PC-3 (cell line): ENCODE measurements around the gene MUC12. TPM values are rescaled to one million over a fixed set of nuclear protein-coding genes. Genes with fewer than 3 reads are reported as not detected.

Experiments used
- ATAC-seq: fragments of 200-7000 bp; cut with Tn5 transposase; 2 replicates; pipeline ENCODE4 v1.9.1; 2020; ENCODE audit warnings: mild to moderate bottlenecking, moderate library complexity
- BruUV-seq: library from RNA; stranded (reverse); fragments of 400-500 nt; replicated peaks from 2 replicates; lab custom pipeline; 2021; lab: Mats Ljungman, UMichigan
- CTCF ChIA-PET: fragments of 300-600 bp; sonication (Branson Sonifier 250); formaldehyde crosslinking; loops from one replicate; lab custom pipeline; 2022; ENCODE audit warnings: antibody characterized with exemption; lab: Charles Lee
- POLR2A ChIA-PET: fragments of 300-600 bp; sonication (Branson Sonifier 250); formaldehyde crosslinking; loops from one replicate; lab custom pipeline; 2022; ENCODE audit warnings: antibody characterized with exemption; ENCODE audit not compliant: unreplicated experiment; lab: Charles Lee
- DNase-seq: peaks from one replicate; pipeline ENCODE4 v3.0.0-alpha.2; 2015
- H2AFZ ChIP-seq: fragments of 300-600 bp; sonication (generic); 2 replicates; pipeline ENCODE4 v1.6.0; 2016; ENCODE audit warnings: antibody characterized with exemption, low read length
- H3F3A ChIP-seq: fragments of 300-600 bp; sonication (generic); one replicate; pipeline ENCODE4 v1.6.0; 2017; ENCODE audit warnings: antibody characterized with exemption, low read length, control low read depth, mild to moderate bottlenecking; ENCODE audit not compliant: unreplicated experiment
- H3K27ac ChIP-seq: fragments of 300-600 bp; sonication (generic); 2 replicates; pipeline ENCODE4 v1.5.1; 2016; ENCODE audit warnings: mild to moderate bottlenecking, low read length
- H3K27me3 ChIP-seq: fragments of 300-600 bp; sonication (generic); 2 replicates; pipeline ENCODE4 v1.6.1; 2016; ENCODE audit warnings: low read length, mixed read lengths
- H3K36me3 ChIP-seq: fragments of 300-600 bp; sonication (generic); 2 replicates; pipeline ENCODE4 v1.6.1; 2016; ENCODE audit warnings: low read depth, mixed run types, low read length, mixed read lengths
- H3K4me1 ChIP-seq: fragments of 300-600 bp; sonication (generic); 2 replicates; pipeline ENCODE4 v1.5.1; 2016; ENCODE audit warnings: low read length; ENCODE audit not compliant: insufficient read depth
- H3K4me2 ChIP-seq: fragments of 300-600 bp; sonication (generic); 2 replicates; pipeline ENCODE4 v1.6.0; 2016; ENCODE audit warnings: low read length
- H3K4me3 ChIP-seq: fragments of 300-600 bp; sonication (generic); 2 replicates; pipeline ENCODE4 v1.5.1; 2016; ENCODE audit warnings: mild to moderate bottlenecking, low read length, mixed read lengths
- H3K79me2 ChIP-seq: fragments of 300-600 bp; sonication (generic); 2 replicates; pipeline ENCODE4 v1.6.1; 2017; ENCODE audit warnings: low read length, mixed read lengths
- H3K9ac ChIP-seq: fragments of 300-600 bp; sonication (generic); 2 replicates; pipeline ENCODE4 v1.6.0; 2016; ENCODE audit warnings: mild to moderate bottlenecking, low read length
- H3K9me2 ChIP-seq: fragments of 300-600 bp; sonication (generic); replicated peaks from 2 replicates; pipeline ENCODE4 v1.6.1; 2016; ENCODE audit warnings: mixed run types, low read length, mixed read lengths
- H3K9me3 ChIP-seq: fragments of 300-600 bp; sonication (generic); 2 replicates; pipeline ENCODE4 v1.6.1; 2016; ENCODE audit warnings: low read length, mixed read lengths
- H4K20me1 ChIP-seq: fragments of 300-600 bp; sonication (generic); 2 replicates; pipeline ENCODE4 v1.6.1; 2016; ENCODE audit warnings: low read length, mixed read lengths
- CTCF ChIP-seq: fragments of 300-600 bp; sonication (generic); conservative IDR thresholded peaks from 2 replicates; pipeline ENCODE4 v1.5.1; 2017; ENCODE audit warnings: antibody characterized with exemption, low read depth, mild to moderate bottlenecking, low read length
- EZH2 ChIP-seq: fragments of 300-600 bp; sonication (generic); IDR thresholded peaks from one replicate; pipeline ENCODE4 v1.6.1; 2017; ENCODE audit warnings: antibody characterized with exemption, mild to moderate bottlenecking, low read length; ENCODE audit not compliant: unreplicated experiment
- EZH2phosphoT487 ChIP-seq: fragments of 300-600 bp; sonication (generic); IDR thresholded peaks from 2 replicates; pipeline ENCODE4 v1.6.1; 2018; ENCODE audit warnings: mild to moderate bottlenecking, antibody characterized with exemption, low read length, borderline replicate concordance
- intact Hi-C: fragments of 100-400 bp; cut with micrococcal nuclease; formaldehyde crosslinking; loops from 2 replicates; pipeline ENCODE4 v1.9.0; 2023
- total RNA-seq: library from RNA; depleted of rRNA; stranded (reverse); fragments of >200 nt; gene quantifications from 2 replicates; pipeline ENCODE4 v1.2.3, GENCODE V29; 2014

MUC12 gene
- total RNA-seq, 1 experiment from 2014 or later: 0.18 TPM

- H3K27me3 ChIP-seq: peaks cover 52% of the 10 kb centered on the region
- no peak overlapping the region for H3K9ac ChIP-seq
- no TSS peak for BruUV-seq
- H3K4me3 ChIP-seq: no peak overlapping the region
- no peaks in the 10 kb centered on the region for H3K9me2 ChIP-seq
- H2AFZ ChIP-seq: no peak overlapping the region
- intact Hi-C loops: no loop called here
- no peaks in the 10 kb centered on the region for H3K36me3 ChIP-seq
- H3K4me1 ChIP-seq: no peaks in the 10 kb centered on the region
- no peaks in the 10 kb centered on the region for H3K79me2 ChIP-seq
- POLR2A ChIA-PET: no interaction called here
- H3K9me3 ChIP-seq: no peaks in the 10 kb centered on the region
- H4K20me1 ChIP-seq: no peaks in the 10 kb centered on the region
- H3K4me2 ChIP-seq: no peak overlapping the region
- DNase-seq: no peak
- CTCF ChIA-PET: no interaction called here
- no peaks in the 10 kb centered on the region for H3F3A ChIP-seq
- H3K27ac ChIP-seq: no peak overlapping the region
- no peak for ATAC-seq
- no peak for TF ChIP-seq EZH2phosphoT487
- TF ChIP-seq CTCF: no peak
- TF ChIP-seq EZH2: no peak
These were observed 5.5 kb upstream of the MUC12 start for GRCh38 chr7:100963874-100964273.

DNA sequence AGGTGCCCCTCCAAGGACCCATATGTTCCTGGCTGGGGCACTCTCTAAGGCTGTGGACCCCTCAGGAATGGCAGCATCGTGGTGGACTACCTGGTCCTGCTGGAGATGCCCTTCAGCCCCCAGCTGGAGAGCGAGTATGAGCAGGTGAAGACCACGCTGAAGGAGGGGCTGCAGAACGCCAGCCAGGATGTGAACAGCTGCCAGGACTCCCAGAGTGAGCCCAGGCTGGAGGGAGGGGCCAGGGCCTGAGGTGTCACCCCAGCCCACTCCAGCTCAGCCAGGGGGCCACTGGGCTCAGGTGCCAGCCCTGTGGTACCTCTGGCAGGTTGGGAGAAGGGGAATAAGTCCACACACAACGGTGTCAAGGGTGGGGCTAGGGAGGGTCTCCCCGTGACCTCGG, 4.7 kb upstream of the MUC12 start:
- H2AFZ ChIP-seq: no peak overlapping the region
- H3K27ac ChIP-seq: no peak overlapping the region
- H3K4me1 ChIP-seq: no peaks in the 10 kb centered on the region
- no peak overlapping the region for H3K9ac ChIP-seq
- no peaks in the 10 kb centered on the region for H3K9me3 ChIP-seq
- H3K27me3 ChIP-seq: peaks cover 44% of the 10 kb centered on the region
- no peak overlapping the region for H3K4me3 ChIP-seq
- no peaks in the 10 kb centered on the region for H3F3A ChIP-seq
- no peaks in the 10 kb centered on the region for H4K20me1 ChIP-seq
- TF ChIP-seq EZH2 (no peak), CTCF (no peak), EZH2phosphoT487 (no peak)
- no TSS peak for BruUV-seq
- intact Hi-C loops: loop anchor here (5.0 kb wide), 1 partner anchor 67 kb away; the partner anchor contains the start of gene ACHE
- no peak for DNase-seq
- no peaks in the 10 kb centered on the region for H3K9me2 ChIP-seq
- no peak for ATAC-seq
- no peaks in the 10 kb centered on the region for H3K79me2 ChIP-seq
- no peak overlapping the region for H3K4me2 ChIP-seq
- POLR2A ChIA-PET: no interaction called here
- H3K36me3 ChIP-seq: no peaks in the 10 kb centered on the region
- CTCF ChIA-PET: no interaction called here

DNA sequence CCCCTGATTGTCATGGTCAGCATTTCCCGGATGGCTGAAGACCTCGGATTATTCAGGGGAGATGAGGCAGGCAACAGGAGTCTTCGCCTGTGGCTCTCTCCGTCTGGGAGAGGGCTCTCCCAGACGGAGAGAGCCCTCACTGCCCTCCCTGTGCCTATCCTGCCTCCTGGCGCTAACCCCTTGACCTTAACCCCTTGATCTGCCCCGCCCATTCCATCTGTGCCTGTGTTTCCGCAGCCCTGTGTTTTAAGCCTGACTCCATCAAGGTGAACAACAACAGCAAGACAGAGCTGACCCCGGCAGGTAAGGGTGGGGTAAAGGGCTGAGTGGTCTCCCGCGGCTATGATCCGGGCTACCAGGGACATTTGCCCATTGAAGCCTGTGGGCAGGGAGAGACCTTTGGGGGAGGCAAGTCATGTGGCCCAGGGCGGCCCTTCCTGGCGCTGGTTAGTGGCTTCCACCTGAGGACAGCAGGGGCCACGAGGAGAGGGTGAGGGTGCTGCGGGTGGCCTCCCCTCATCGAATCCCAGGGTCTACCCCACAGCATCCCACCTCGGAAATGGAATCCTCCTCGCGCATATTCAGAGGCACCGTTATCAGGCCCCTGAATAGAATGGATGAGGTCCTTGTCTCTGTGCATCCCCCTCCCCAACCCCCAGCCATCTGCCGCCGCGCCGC, 4.2 kb upstream of the MUC12 start:
- H3K36me3 ChIP-seq: no peaks in the 10 kb centered on the region
- no peaks in the 10 kb centered on the region for H3K9me3 ChIP-seq
- no peak overlapping the region for H3K4me3 ChIP-seq
- no peaks in the 10 kb centered on the region for H3K79me2 ChIP-seq
- H4K20me1 ChIP-seq: no peaks in the 10 kb centered on the region
- ATAC-seq (no peak), DNase-seq (no peak)
- intact Hi-C loops: loop anchor here (5.0 kb wide), 1 partner anchor 68 kb away; the partner anchor contains the start of gene ACHE
- no peaks in the 10 kb centered on the region for H3K4me1 ChIP-seq
- H3K4me2 ChIP-seq: no peak overlapping the region
- ChIA-PET CTCF (no interaction called here), POLR2A (no interaction called here)
- no peak overlapping the region for H3K9ac ChIP-seq
- TF ChIP-seq EZH2phosphoT487 (no peak), CTCF (no peak), EZH2 (no peak)
- H3F3A ChIP-seq: no peaks in the 10 kb centered on the region
- H3K27ac ChIP-seq: no peak overlapping the region
- no TSS peak for BruUV-seq
- H3K9me2 ChIP-seq: no peaks in the 10 kb centered on the region
- no peak overlapping the region for H2AFZ ChIP-seq
- peaks cover 39% of the 10 kb centered on the region for H3K27me3 ChIP-seq
